Transverse colon (tissue), 4 donors: Measurements from ENCODE around the gene TMEM31. TPM values are rescaled to one million over a fixed set of nuclear protein-coding genes. Genes with fewer than 3 reads are reported as not detected.

Experiments used
- DNase-seq: peaks from one replicate; pipeline ENCODE4 v3.0.0-alpha.2; 2019
- H3K27ac ChIP-seq, 4 donors: fragments of 200-600 bp; sonication (generic); 2 replicates each; pipeline ENCODE4 v1.5.1; 2016 to 2018; ENCODE audit warnings: inconsistent platforms in 4 of 4
- H3K27me3 ChIP-seq: fragments of 200-600 bp; sonication (generic); 2 replicates; pipeline ENCODE4 v1.5.1; 2017; ENCODE audit warnings: inconsistent platforms
- H3K36me3 ChIP-seq, 4 donors: fragments of 200-600 bp; sonication (generic); 2 replicates each; pipeline ENCODE4 v1.5.1; 2017 to 2019; ENCODE audit warnings: inconsistent platforms in 4 of 4
- H3K4me1 ChIP-seq, 4 donors: fragments of 200-600 bp; sonication (generic); 2 replicates each; pipeline ENCODE4 v1.5.1; 2017 to 2020; ENCODE audit warnings: inconsistent platforms in 4 of 4
- H3K4me3 ChIP-seq, 4 donors: fragments of 200-600 bp; sonication (generic); 1 replicate in 1 of 4; 2 replicates in 3 of 4; pipeline versions ENCODE4 v1.5.1 to v1.6.1; 2017 to 2019; ENCODE audit warnings: inconsistent platforms in 4 of 4
- H3K9me3 ChIP-seq, 2 donors: fragments of 200-600 bp; sonication (generic); 2 replicates each; pipeline ENCODE4 v1.5.1; 2017 to 2019; ENCODE audit warnings: inconsistent platforms in 2 of 2
- EP300 ChIP-seq: sonication (generic); formaldehyde crosslinking; IDR thresholded peaks from one replicate; pipeline ENCODE4 v1.6.1; 2017; ENCODE audit warnings: antibody characterized with exemption, low read depth
- POLR2A ChIP-seq: fragments of 450-650 bp; IDR thresholded peaks from one replicate; pipeline ENCODE4 v1.6.1; 2016; ENCODE audit warnings: antibody characterized with exemption, mild to moderate bottlenecking, moderate library complexity
- POLR2AphosphoS5 ChIP-seq, 3 donors: sonication (generic); formaldehyde crosslinking; IDR thresholded peaks; one replicate each; pipeline ENCODE4 v1.6.1; 2016; ENCODE audit warnings: antibody characterized with exemption in 3 of 3
- WGBS, 2 donors: methylation state at CpG; one replicate each; pipeline ENCODE4 v1.1.5; 2018; ENCODE audit warnings: low coverage in 1 of 2; 5-methylcytosine and 5-hydroxymethylcytosine counted together
- in situ Hi-C, 4 donors: fragments of 200-750 bp; cut with MboI; loops; one replicate each; pipeline versions ENCODE4 v1.15.0 to v1.15.1; 2017; ENCODE audit warnings: low sequenced_read_pairs in 3 of 4, low pct_ligation_motif_present in 1 of 4, low pct_unique_long_range_greater_than_20kb in 1 of 4
- intact Hi-C: fragments of 100-400 bp; cut with DNase I; formaldehyde crosslinking; loops from one replicate; pipeline ENCODE4 v1.15.1; 2023; ENCODE audit warnings: low total_unique reads
- total RNA-seq, 4 donors: library from RNA; depleted of rRNA; stranded (reverse); fragments of >200 nt; gene quantifications; one replicate each; pipeline ENCODE4 v1.1.0, GENCODE V29; 2016
- TF ChIP-seq, protein P1 (sequence below), 5 experiments: fragments of 200-600 bp in 3 of 5; fragments of 450-650 bp in 2 of 5; sonication (generic) in 3 of 5; IDR thresholded peaks; 1 replicate in 2 of 5; 2 replicates in 3 of 5; pipeline ENCODE4 v1.5.1; 2016 to 2017; ENCODE audit warnings: antibody characterized with exemption in 5 of 5, inconsistent platforms in 3 of 5, mild to moderate bottlenecking in 2 of 5, moderate library complexity in 1 of 5

Gene TMEM31
- total RNA-seq, 4 donors from 2014 or later, result not detected

DNA sequence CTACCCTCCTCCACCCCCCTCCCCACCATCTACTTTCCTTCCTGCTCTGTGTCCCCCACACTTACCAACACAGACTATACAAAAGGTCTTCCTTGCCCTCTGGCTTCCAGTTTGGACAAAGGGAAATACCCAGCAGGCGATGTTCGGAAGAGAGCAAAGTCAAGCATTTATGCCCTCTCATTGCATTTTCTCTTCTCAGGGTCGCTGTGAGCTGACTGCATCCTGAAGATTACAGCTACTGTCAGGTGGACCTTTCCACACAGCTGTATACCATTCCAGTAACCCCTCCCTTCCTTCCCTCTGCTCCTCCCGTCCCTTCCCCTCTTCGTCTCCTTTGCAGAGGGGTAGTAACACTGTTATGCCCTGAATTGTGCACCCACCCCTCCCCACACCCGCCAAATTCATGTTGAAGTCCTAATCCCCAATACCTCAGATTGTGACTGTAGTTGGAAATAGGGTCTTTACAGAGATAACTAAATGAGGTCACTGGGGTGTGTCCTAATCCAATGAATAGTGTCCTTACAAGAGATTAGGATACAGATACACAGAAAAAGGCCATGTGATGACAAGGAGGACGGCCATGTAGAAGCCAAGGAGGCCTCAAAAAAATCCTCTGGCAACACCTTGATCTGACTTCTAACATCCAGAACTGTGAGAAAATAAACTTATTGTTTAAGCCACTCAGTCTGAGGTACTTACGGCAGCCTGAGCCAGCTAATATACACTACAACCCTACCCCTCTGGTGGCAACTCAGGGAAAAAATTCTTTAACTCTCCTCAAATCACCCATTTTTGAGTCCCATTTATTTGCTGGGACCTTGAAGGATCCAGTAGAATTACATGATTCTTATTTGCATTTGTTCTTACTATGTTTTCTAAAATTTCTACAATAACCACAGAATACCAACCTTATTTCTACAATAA lies 35.9 kb upstream of the TMEM31 start:
- TF ChIP-seq, protein P1, sequence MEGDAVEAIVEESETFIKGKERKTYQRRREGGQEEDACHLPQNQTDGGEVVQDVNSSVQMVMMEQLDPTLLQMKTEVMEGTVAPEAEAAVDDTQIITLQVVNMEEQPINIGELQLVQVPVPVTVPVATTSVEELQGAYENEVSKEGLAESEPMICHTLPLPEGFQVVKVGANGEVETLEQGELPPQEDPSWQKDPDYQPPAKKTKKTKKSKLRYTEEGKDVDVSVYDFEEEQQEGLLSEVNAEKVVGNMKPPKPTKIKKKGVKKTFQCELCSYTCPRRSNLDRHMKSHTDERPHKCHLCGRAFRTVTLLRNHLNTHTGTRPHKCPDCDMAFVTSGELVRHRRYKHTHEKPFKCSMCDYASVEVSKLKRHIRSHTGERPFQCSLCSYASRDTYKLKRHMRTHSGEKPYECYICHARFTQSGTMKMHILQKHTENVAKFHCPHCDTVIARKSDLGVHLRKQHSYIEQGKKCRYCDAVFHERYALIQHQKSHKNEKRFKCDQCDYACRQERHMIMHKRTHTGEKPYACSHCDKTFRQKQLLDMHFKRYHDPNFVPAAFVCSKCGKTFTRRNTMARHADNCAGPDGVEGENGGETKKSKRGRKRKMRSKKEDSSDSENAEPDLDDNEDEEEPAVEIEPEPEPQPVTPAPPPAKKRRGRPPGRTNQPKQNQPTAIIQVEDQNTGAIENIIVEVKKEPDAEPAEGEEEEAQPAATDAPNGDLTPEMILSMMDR (IDR thresholded peaks at IDR 0.05), result no peak
- no peak for TF ChIP-seq EP300
- no peak for TF ChIP-seq POLR2AphosphoS5 (IDR thresholded peaks at IDR 0.05)
- no peak for TF ChIP-seq POLR2A
- H3K4me3 ChIP-seq, result no peak overlapping the region
- H3K27ac ChIP-seq, result no peak overlapping the region
- no peaks in the 10 kb centered on the region for H3K9me3 ChIP-seq
- 65 to 80% methylated on average over 1 to 8 of the region's 8 CpGs for WGBS, 2 donors
- in situ Hi-C loops (loop anchor here in 1 of 4 donors (25.0 kb wide), 1 partner anchor 488 kb away; the partner anchor contains the start of genes FAM199X and SLC25A53), intact Hi-C loops (no loop called here)
- H3K27me3 ChIP-seq, result no peaks in the 10 kb centered on the region
- DNase-seq, result no peak
- H3K36me3 ChIP-seq, result no peaks in the 10 kb centered on the region
- no peaks in the 10 kb centered on the region for H3K4me1 ChIP-seq

DNA sequence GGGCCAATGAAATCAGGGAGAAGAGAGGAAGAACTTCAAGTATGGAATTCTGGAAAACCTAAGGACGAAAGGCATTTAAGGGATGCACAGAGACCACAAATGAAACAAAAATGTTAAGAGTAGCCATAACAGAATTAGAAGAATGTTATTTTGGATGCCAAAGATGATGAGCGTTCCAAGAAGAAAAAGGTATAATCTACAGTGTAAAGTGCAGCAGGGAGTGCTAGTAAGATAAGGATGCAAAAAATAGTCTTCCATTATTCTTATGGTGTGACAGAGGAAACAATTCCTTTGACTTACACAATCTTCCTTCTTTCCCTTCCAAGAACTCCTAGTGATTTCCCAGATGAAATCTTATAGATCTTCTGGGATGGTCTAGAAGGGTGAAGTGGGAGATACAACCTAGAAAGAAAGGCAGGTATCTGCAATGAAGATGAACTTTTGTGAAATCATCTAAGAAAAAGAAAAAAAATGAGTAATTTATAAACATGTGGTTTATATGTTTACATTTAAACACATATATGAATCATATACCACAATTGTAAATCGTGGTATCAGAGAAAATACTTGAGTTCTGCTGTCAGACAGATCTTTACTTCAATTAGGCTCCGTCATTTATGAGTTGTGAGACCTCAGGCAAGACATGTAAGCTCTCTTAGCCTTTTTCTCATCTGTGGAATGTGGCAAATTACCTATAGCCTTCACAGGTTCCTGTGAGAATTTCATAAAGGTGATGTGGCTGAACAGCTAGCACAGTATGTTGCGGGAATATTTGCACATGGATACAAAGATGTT lies 32.3 kb upstream of the TMEM31 start:
- Histone ChIP-seq H3K4me1 (no peaks in the 10 kb centered on the region), H3K27me3 (no peaks in the 10 kb centered on the region), H3K4me3 (no peak overlapping the region), H3K9me3 (no peaks in the 10 kb centered on the region), H3K36me3 (no peaks in the 10 kb centered on the region), H3K27ac (no peak overlapping the region)
- no peak for TF ChIP-seq POLR2AphosphoS5 (IDR thresholded peaks at IDR 0.05)
- TF ChIP-seq EP300, result no peak
- TF ChIP-seq POLR2A, result no peak
- TF ChIP-seq, protein P1 (IDR thresholded peaks at IDR 0.05), result no peak
- intact Hi-C loops, result no loop called here
- DNase-seq, result no peak
- WGBS, 2 donors, result 56 to 70% methylated on average over 1 to 5 of the region's 5 CpGs
- in situ Hi-C loops, result loop anchor here in 1 of 4 donors (25.0 kb wide), 1 partner anchor 484 kb away; the partner anchor contains the start of genes FAM199X and SLC25A53

DNA sequence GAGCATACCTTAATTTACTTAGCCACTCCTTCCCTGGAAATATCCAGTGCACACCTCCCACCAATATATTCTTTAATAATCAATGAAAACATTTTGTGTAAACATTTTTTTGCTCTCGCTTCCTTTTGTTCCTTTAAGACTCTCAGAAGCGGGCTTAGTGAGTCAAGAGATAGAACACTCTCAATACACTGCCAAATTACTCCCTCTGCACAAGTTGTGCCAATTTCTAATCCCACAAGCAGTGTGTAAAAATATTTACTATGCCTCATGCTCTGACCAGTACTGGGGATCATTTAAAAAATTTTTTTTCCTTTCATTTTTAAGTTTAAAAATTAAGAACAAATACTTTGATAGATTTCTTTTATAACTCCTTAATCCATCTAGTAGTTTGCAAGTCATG lies 29.3 kb upstream of the TMEM31 start:
- H3K36me3 ChIP-seq, result no peaks in the 10 kb centered on the region
- peaks cover 0 to 10% (median 2%) of the 10 kb centered on the region in 4 donors for H3K4me1 ChIP-seq
- intact Hi-C loops, result loop anchor here (10.0 kb wide), 1 partner anchor 133 kb away; no protein-coding TSS in a partner anchor
- in situ Hi-C loops, result loop anchor here in 1 of 4 donors (25.0 kb wide), 1 partner anchor 481 kb away; the partner anchor contains the start of genes FAM199X and SLC25A53
- no peak for DNase-seq
- H3K27ac ChIP-seq, result no peak overlapping the region
- 76% methylated on average over 2 of the region's 2 CpGs; no CpG with 5 or more reads in 1 of the 2 donors for WGBS, 2 donors
- H3K9me3 ChIP-seq, result no peaks in the 10 kb centered on the region
- TF ChIP-seq POLR2A (no peak), POLR2AphosphoS5 (IDR thresholded peaks at IDR 0.05) (no peak), EP300 (no peak)
- TF ChIP-seq, protein P1 (IDR thresholded peaks at IDR 0.05), result no peak
- H3K4me3 ChIP-seq, result no peak overlapping the region
- no peaks in the 10 kb centered on the region for H3K27me3 ChIP-seq
